CD14-positive monocyte (primary cell): ENCODE data around the gene PFDN1. TPM values are rescaled to one million over a fixed set of nuclear protein-coding genes. Genes with fewer than 3 reads are reported as not detected.

Experiments used
- DNase-seq, 3 donors: peaks; one replicate each; pipeline ENCODE4 v3.0.0-alpha.2; 2011 to 2022
- H2AFZ ChIP-seq: 2 replicates; pipeline ENCODE4 v1.6.0; 2012; ENCODE audit warnings: mild to moderate bottlenecking, low read depth, low read length, inconsistent platforms; ENCODE audit not compliant: insufficient read depth, poor library complexity, severe bottlenecking
- H3K27ac ChIP-seq, 2 donors: 1 replicate in 1 of 2; 2 replicates in 1 of 2; pipeline ENCODE4 v1.5.1; 2012 to 2013; ENCODE audit warnings: low read length in 2 of 2, control low read depth in 1 of 2, inconsistent platforms in 1 of 2, low read depth in 1 of 2, mild to moderate bottlenecking in 1 of 2
- H3K27me3 ChIP-seq, 2 donors: one replicate each; pipeline versions ENCODE4 v1.6.0 to v1.6.1; 2011 to 2013; ENCODE audit warnings: low read length in 2 of 2; ENCODE audit not compliant: control insufficient read depth in 2 of 2, insufficient read depth in 2 of 2
- H3K36me3 ChIP-seq, 2 donors: replicated peaks in 1 of 2; 1 replicate in 1 of 2; 2 replicates in 1 of 2; pipeline versions ENCODE4 v1.5.1 to v1.6.1; 2012 to 2013; ENCODE audit warnings: low read length in 2 of 2, control low read depth in 1 of 2, inconsistent platforms in 1 of 2, mild to moderate bottlenecking in 1 of 2; ENCODE audit not compliant: insufficient read depth in 2 of 2, control insufficient read depth in 1 of 2
- H3K4me1 ChIP-seq, 2 donors: 1 replicate in 1 of 2; 2 replicates in 1 of 2; pipeline versions ENCODE4 v1.5.1 to v1.6.1; 2012 to 2013; ENCODE audit warnings: low read length in 2 of 2, control low read depth in 1 of 2, inconsistent platforms in 1 of 2, mild to moderate bottlenecking in 1 of 2, moderate library complexity in 1 of 2; ENCODE audit not compliant: insufficient read depth in 2 of 2, control insufficient read depth in 1 of 2
- H3K4me2 ChIP-seq: replicated peaks from 2 replicates; pipeline ENCODE3; 2012; ENCODE audit warnings: low read length, moderate library complexity, mild to moderate bottlenecking; ENCODE audit not compliant: poor library complexity, severe bottlenecking; ENCODE audit errors: extremely low read depth
- H3K4me3 ChIP-seq, 3 experiments: fragments of 200-600 bp in 1 of 3; sonication (generic) in 1 of 3; replicated peaks in 1 of 3; 1 replicate in 2 of 3; 2 replicates in 1 of 3; pipeline ENCODE4 v1.5.1; 2011 to 2013; ENCODE audit warnings: low read length in 3 of 3, mild to moderate bottlenecking in 3 of 3, control low read depth in 2 of 3, low read depth in 2 of 3, inconsistent platforms in 1 of 3, moderate library complexity in 1 of 3
- H3K79me2 ChIP-seq: 2 replicates; pipeline ENCODE4 v1.6.0; 2012; ENCODE audit warnings: mild to moderate bottlenecking, control low read depth, inconsistent platforms, low read length, moderate library complexity; ENCODE audit not compliant: insufficient read depth
- H3K9ac ChIP-seq: 2 replicates; pipeline ENCODE4 v1.6.0; 2017; ENCODE audit warnings: low read length, mild to moderate bottlenecking; ENCODE audit not compliant: insufficient read depth, poor library complexity, severe bottlenecking
- H3K9me3 ChIP-seq, 2 donors: replicated peaks in 1 of 2; 1 replicate in 1 of 2; 2 replicates in 1 of 2; pipeline versions ENCODE4 v1.5.1 to v1.6.1; 2012 to 2013; ENCODE audit warnings: low read length in 2 of 2, control low read depth in 1 of 2; ENCODE audit not compliant: control insufficient read depth in 1 of 2, insufficient read depth in 1 of 2
- H4K20me1 ChIP-seq: 2 replicates; pipeline ENCODE4 v1.6.0; 2012; ENCODE audit warnings: mild to moderate bottlenecking, low read length, control low read depth, moderate library complexity; ENCODE audit not compliant: insufficient read depth
- H3K27ac Mint-ChIP-seq, 7 donors: one replicate each; pipeline ENCODE4 v1.8.0; 2020; ENCODE audit warnings: mild to moderate bottlenecking in 7 of 7, mixed read lengths in 7 of 7, moderate library complexity in 6 of 7, inconsistent platforms in 2 of 7
- H3K27me3 Mint-ChIP-seq, 3 donors: one replicate each; pipeline ENCODE4 v1.8.0; 2021 to 2022; ENCODE audit warnings: low read depth in 3 of 3, mild to moderate bottlenecking in 3 of 3, mixed read lengths in 3 of 3, moderate library complexity in 3 of 3, inconsistent platforms in 1 of 3
- H3K36me3 Mint-ChIP-seq, 2 donors: one replicate each; pipeline ENCODE4 v1.8.0; 2020; ENCODE audit warnings: mixed read lengths in 2 of 2, inconsistent platforms in 1 of 2, mild to moderate bottlenecking in 1 of 2
- H3K4me1 Mint-ChIP-seq: one replicate; pipeline ENCODE4 v1.8.0; 2020; ENCODE audit warnings: mild to moderate bottlenecking, mixed read lengths
- H3K4me3 Mint-ChIP-seq, 2 donors: one replicate each; pipeline ENCODE4 v1.8.0; 2020; ENCODE audit warnings: mild to moderate bottlenecking in 2 of 2, mixed read lengths in 2 of 2, moderate library complexity in 1 of 2
- H3K9me3 Mint-ChIP-seq, 7 donors: one replicate each; pipeline ENCODE4 v1.8.0; 2020 to 2022; ENCODE audit warnings: mixed read lengths in 7 of 7, mild to moderate bottlenecking in 6 of 7, moderate library complexity in 6 of 7, inconsistent platforms in 2 of 7
- WGBS: methylation state at CpG from one replicate; pipeline ENCODE4 v1.1.5; 2013; ENCODE audit warnings: missing lambda C conversion rate; ENCODE audit not compliant: insufficient coverage; 5-methylcytosine and 5-hydroxymethylcytosine counted together
- intact Hi-C, 2 donors: fragments of 100-400 bp; cut with micrococcal nuclease; formaldehyde crosslinking; loops; one replicate each; pipeline versions ENCODE4 v1.15.0 to v1.15.1; 2023
- polyA plus RNA-seq, 3 donors: library from polyadenylated mRNA; depleted of rRNA in 1 of 3; unstranded in 2 of 3; stranded (reverse) in 1 of 3; fragments of 300-500 nt in 2 of 3; fragments of >200 nt in 1 of 3; fragmentation: Illumina TruSeq in 2 of 3; gene quantifications; 1 replicate in 2 of 3; 2 replicates in 1 of 3; pipeline ENCODE4 v1.2.3, GENCODE V29; 2012 to 2021
- TF ChIP-seq, protein P1 (sequence below): fragments of 200-600 bp; IDR thresholded peaks from one replicate; pipeline ENCODE4 v1.8.0; 2022; ENCODE audit warnings: antibody characterized with exemption, mild to moderate bottlenecking

PFDN1 gene
- polyA plus RNA-seq, 3 donors, result 44.7 to 105 (median 82.2) TPM

DNA sequence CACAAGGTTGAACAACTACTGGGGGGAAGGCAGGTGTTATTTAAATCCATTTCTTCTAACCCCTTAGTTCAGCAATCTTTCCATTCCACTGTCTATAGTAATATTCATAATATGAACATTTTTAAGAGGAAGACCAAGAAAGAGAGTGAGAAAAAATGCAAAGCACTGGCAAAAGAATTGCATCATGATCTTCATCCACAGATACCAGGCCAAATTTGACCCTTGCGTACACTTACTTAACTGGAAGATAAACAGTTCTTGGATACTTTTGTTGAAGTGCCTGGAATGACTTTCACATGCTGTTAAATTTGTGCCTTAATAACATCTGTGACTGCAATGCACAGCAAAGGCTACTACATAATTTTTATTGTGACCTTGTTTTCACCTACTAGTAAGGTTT lies 1.8 kb downstream of the PFDN1 start:
- H3K4me1 Mint-ChIP-seq, result peaks cover 39% of the 10 kb centered on the region
- Histone ChIP-seq H4K20me1 (no peaks in the 10 kb centered on the region), H3K4me3 (no peak overlapping the region), H2AFZ (no peak overlapping the region), H3K27ac (no peak overlapping the region), H3K9me3 (no peaks in the 10 kb centered on the region), H3K4me2 (no peak overlapping the region), H3K27me3 (no peaks in the 10 kb centered on the region), H3K9ac (no peak overlapping the region), H3K4me1 (peaks cover 16 to 29% of the 10 kb centered on the region in 2 donors), H3K36me3 (peaks cover 7 to 34% of the 10 kb centered on the region in 2 donors), H3K79me2 (peaks cover 67% of the 10 kb centered on the region)
- H3K36me3 Mint-ChIP-seq, result peaks cover 28 to 30% of the 10 kb centered on the region in 2 donors
- no peak for DNase-seq
- TF ChIP-seq, protein P1, sequence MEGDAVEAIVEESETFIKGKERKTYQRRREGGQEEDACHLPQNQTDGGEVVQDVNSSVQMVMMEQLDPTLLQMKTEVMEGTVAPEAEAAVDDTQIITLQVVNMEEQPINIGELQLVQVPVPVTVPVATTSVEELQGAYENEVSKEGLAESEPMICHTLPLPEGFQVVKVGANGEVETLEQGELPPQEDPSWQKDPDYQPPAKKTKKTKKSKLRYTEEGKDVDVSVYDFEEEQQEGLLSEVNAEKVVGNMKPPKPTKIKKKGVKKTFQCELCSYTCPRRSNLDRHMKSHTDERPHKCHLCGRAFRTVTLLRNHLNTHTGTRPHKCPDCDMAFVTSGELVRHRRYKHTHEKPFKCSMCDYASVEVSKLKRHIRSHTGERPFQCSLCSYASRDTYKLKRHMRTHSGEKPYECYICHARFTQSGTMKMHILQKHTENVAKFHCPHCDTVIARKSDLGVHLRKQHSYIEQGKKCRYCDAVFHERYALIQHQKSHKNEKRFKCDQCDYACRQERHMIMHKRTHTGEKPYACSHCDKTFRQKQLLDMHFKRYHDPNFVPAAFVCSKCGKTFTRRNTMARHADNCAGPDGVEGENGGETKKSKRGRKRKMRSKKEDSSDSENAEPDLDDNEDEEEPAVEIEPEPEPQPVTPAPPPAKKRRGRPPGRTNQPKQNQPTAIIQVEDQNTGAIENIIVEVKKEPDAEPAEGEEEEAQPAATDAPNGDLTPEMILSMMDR, result no peak
- no peak overlapping the region for H3K27ac Mint-ChIP-seq
- no peaks in the 10 kb centered on the region for H3K9me3 Mint-ChIP-seq
- no CpG with 5 or more reads among the region's 1 CpG for whole genome bisulfite sequencing
- H3K4me3 Mint-ChIP-seq, result no peak overlapping the region
- intact Hi-C loops, result loop anchor here in 1 of 2 donors (5.0 kb wide), 2 partner anchors 46 to 49 kb away; partner anchors contain the start of gene HBEGF
- H3K27me3 Mint-ChIP-seq, result no peaks in the 10 kb centered on the region

GRCh38 chr5:140299056-140299455 lies 3.8 kb downstream of the PFDN1 start:
- Mint-ChIP-seq H3K4me3 (no peak overlapping the region), H3K27me3 (no peaks in the 10 kb centered on the region), H3K27ac (peak overlapping the region in 1 of 7 donors; percentile 8), H3K9me3 (no peaks in the 10 kb centered on the region), H3K36me3 (peaks cover 30% of the 10 kb centered on the region in 2 donors), H3K4me1 (peaks cover 46% of the 10 kb centered on the region)
- Histone ChIP-seq H3K27ac (no peak overlapping the region), H3K27me3 (no peaks in the 10 kb centered on the region), H3K4me3 (no peak overlapping the region), H3K4me1 (peaks cover 19 to 40% of the 10 kb centered on the region in 2 donors), H3K79me2 (peaks cover 87% of the 10 kb centered on the region), H2AFZ (no peak overlapping the region), H3K4me2 (no peak overlapping the region), H3K36me3 (peaks cover 7 to 34% of the 10 kb centered on the region in 2 donors), H3K9ac (no peak overlapping the region), H3K9me3 (no peaks in the 10 kb centered on the region), H4K20me1 (no peaks in the 10 kb centered on the region)
- no peak for DNase-seq
- 98% methylated on average over 5 of the region's 5 CpGs for WGBS
- intact Hi-C loops, result no loop called here
- TF ChIP-seq, protein P1, result no peak
